ENCODE measurements around the gene LSAMP. TPM values are rescaled to one million over a fixed set of nuclear protein-coding genes. Genes with fewer than 3 reads are reported as not detected.

LSAMP gene
- total RNA-seq, 1 experiment from 2014 or later, result 5.7 TPM

- TF ChIP-seq, protein P1, sequence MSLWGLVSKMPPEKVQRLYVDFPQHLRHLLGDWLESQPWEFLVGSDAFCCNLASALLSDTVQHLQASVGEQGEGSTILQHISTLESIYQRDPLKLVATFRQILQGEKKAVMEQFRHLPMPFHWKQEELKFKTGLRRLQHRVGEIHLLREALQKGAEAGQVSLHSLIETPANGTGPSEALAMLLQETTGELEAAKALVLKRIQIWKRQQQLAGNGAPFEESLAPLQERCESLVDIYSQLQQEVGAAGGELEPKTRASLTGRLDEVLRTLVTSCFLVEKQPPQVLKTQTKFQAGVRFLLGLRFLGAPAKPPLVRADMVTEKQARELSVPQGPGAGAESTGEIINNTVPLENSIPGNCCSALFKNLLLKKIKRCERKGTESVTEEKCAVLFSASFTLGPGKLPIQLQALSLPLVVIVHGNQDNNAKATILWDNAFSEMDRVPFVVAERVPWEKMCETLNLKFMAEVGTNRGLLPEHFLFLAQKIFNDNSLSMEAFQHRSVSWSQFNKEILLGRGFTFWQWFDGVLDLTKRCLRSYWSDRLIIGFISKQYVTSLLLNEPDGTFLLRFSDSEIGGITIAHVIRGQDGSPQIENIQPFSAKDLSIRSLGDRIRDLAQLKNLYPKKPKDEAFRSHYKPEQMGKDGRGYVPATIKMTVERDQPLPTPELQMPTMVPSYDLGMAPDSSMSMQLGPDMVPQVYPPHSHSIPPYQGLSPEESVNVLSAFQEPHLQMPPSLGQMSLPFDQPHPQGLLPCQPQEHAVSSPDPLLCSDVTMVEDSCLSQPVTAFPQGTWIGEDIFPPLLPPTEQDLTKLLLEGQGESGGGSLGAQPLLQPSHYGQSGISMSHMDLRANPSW (CRISPR knock-in tag; conservative IDR thresholded peaks at IDR 0.05; ENCODE audit: low read depth), result no peak
- TF ChIP-seq AR (CRISPR knock-in tag; IDR thresholded peaks at IDR 0.05), result no peak
- no peak for TF ChIP-seq NFE2L1 (CRISPR knock-in tag; IDR thresholded peaks at IDR 0.05)
- TF ChIP-seq, protein P2, sequence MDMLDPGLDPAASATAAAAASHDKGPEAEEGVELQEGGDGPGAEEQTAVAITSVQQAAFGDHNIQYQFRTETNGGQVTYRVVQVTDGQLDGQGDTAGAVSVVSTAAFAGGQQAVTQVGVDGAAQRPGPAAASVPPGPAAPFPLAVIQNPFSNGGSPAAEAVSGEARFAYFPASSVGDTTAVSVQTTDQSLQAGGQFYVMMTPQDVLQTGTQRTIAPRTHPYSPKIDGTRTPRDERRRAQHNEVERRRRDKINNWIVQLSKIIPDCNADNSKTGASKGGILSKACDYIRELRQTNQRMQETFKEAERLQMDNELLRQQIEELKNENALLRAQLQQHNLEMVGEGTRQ (CRISPR knock-in tag; IDR thresholded peaks at IDR 0.05), result no peak
- TF ChIP-seq ZBTB21 (CRISPR knock-in tag; IDR thresholded peaks at IDR 0.05; ENCODE audit: borderline replicate concordance), result no peak
- TF ChIP-seq ZNF396 (CRISPR knock-in tag; IDR thresholded peaks at IDR 0.05; ENCODE audit: borderline replicate concordance), result no peak
- no peak for TF ChIP-seq RORB (CRISPR knock-in tag; IDR thresholded peaks at IDR 0.05)
- no peak for TF ChIP-seq SMAD4 (CRISPR knock-in tag; IDR thresholded peaks at IDR 0.05)
- no peak for TF ChIP-seq JAZF1 (CRISPR knock-in tag; IDR thresholded peaks at IDR 0.05)
- TF ChIP-seq ZNF219 (CRISPR knock-in tag; IDR thresholded peaks at IDR 0.05; ENCODE audit: borderline replicate concordance), result no peak
- TF ChIP-seq GABPB1 (CRISPR knock-in tag; IDR thresholded peaks at IDR 0.05), result no peak
- TF ChIP-seq ZSCAN18 (CRISPR knock-in tag; IDR thresholded peaks at IDR 0.05), result no peak
- no peak for TF ChIP-seq PRRX2 (CRISPR knock-in tag; IDR thresholded peaks at IDR 0.05)
- TF ChIP-seq, protein P3, sequence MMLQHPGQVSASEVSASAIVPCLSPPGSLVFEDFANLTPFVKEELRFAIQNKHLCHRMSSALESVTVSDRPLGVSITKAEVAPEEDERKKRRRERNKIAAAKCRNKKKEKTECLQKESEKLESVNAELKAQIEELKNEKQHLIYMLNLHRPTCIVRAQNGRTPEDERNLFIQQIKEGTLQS (CRISPR knock-in tag; conservative IDR thresholded peaks at IDR 0.05), result no peak
- no peak for TF ChIP-seq ZNF232 (CRISPR knock-in tag; IDR thresholded peaks at IDR 0.05)
- no peaks in the 10 kb centered on the region for H3K36me3 Mint-ChIP-seq
- DNase-seq (ENCODE audit: low spot score), result no peak
- ChIA-PET CTCF (no interaction called here), POLR2A (no interaction called here)
- no peak for ATAC-seq
- H3K4me1 Mint-ChIP-seq, result peaks cover 18% of the 10 kb centered on the region
- no peaks in the 10 kb centered on the region for H3K27me3 Mint-ChIP-seq (ENCODE audit: low read depth)
- no peak overlapping the region for H3K27ac Mint-ChIP-seq
- H3K9me3 Mint-ChIP-seq, result no peaks in the 10 kb centered on the region
- no peak overlapping the region for H3K4me3 Mint-ChIP-seq
These were observed 280.2 kb downstream of the LSAMP start for GRCh38 chr3:116165135-116165534.

DNA sequence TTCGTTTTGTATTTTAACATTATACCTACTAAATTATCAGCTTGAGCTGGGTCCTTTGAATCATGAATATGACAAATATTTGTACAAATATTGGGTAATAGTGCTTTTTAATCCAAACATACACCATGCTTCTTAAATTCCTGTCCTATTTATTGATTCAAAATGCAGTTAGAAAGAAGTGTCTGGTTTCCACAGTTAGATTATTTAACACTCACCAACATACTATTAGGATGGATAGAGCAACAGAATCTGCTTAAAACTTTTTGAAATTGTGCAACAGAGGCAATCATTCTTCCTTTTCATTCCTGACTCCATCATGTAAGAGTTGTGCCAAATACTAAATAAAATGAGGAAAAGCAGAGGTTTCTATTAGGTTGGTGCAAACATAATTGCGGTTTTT is 281.2 kb downstream of the LSAMP start:
- Mint-ChIP-seq H3K4me3 (no peak overlapping the region), H3K4me1 (peaks cover 18% of the 10 kb centered on the region), H3K27ac (no peak overlapping the region), H3K27me3 (ENCODE audit: low read depth) (no peaks in the 10 kb centered on the region), H3K36me3 (no peaks in the 10 kb centered on the region), H3K9me3 (no peaks in the 10 kb centered on the region)
- DNase-seq (ENCODE audit: low spot score), result no peak
- CTCF ChIA-PET, result no interaction called here
- POLR2A ChIA-PET, result no interaction called here
- no peak for ATAC-seq
- TF ChIP-seq ETV6 (CRISPR knock-in tag; IDR thresholded peaks at IDR 0.05), result no peak
- TF ChIP-seq, protein P4, sequence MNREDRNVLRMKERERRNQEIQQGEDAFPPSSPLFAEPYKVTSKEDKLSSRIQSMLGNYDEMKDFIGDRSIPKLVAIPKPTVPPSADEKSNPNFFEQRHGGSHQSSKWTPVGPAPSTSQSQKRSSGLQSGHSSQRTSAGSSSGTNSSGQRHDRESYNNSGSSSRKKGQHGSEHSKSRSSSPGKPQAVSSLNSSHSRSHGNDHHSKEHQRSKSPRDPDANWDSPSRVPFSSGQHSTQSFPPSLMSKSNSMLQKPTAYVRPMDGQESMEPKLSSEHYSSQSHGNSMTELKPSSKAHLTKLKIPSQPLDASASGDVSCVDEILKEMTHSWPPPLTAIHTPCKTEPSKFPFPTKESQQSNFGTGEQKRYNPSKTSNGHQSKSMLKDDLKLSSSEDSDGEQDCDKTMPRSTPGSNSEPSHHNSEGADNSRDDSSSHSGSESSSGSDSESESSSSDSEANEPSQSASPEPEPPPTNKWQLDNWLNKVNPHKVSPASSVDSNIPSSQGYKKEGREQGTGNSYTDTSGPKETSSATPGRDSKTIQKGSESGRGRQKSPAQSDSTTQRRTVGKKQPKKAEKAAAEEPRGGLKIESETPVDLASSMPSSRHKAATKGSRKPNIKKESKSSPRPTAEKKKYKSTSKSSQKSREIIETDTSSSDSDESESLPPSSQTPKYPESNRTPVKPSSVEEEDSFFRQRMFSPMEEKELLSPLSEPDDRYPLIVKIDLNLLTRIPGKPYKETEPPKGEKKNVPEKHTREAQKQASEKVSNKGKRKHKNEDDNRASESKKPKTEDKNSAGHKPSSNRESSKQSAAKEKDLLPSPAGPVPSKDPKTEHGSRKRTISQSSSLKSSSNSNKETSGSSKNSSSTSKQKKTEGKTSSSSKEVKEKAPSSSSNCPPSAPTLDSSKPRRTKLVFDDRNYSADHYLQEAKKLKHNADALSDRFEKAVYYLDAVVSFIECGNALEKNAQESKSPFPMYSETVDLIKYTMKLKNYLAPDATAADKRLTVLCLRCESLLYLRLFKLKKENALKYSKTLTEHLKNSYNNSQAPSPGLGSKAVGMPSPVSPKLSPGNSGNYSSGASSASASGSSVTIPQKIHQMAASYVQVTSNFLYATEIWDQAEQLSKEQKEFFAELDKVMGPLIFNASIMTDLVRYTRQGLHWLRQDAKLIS (CRISPR knock-in tag; IDR thresholded peaks at IDR 0.05; ENCODE audit: borderline replicate concordance), result no peak
- no peak for TF ChIP-seq ATF1 (CRISPR knock-in tag; IDR thresholded peaks at IDR 0.05)
- TF ChIP-seq TCF7 (CRISPR knock-in tag; IDR thresholded peaks at IDR 0.05; ENCODE audit: low read depth), result no peak
- TF ChIP-seq FOXK1 (CRISPR knock-in tag; IDR thresholded peaks at IDR 0.05), result no peak
- TF ChIP-seq ZNF317 (CRISPR knock-in tag; IDR thresholded peaks at IDR 0.05; ENCODE audit: borderline replicate concordance, low read depth), result no peak
- no peak for TF ChIP-seq NFE2L1 (CRISPR knock-in tag; IDR thresholded peaks at IDR 0.05)
- no peak for TF ChIP-seq RORB (CRISPR knock-in tag; IDR thresholded peaks at IDR 0.05)
- no peak for TF ChIP-seq PRRX2 (CRISPR knock-in tag; IDR thresholded peaks at IDR 0.05)
- no peak for TF ChIP-seq IRF2 (CRISPR knock-in tag; IDR thresholded peaks at IDR 0.05; ENCODE audit: borderline replicate concordance, low read depth)
